Caco-2 (cell line): Measurements from ENCODE around the gene HS6ST2. TPM values are rescaled to one million over a fixed set of nuclear protein-coding genes. Genes with fewer than 3 reads are reported as not detected.

Experiments
- BruUV-seq: library from RNA; stranded (reverse); fragments of 400-500 nt; replicated peaks from 2 replicates; lab custom pipeline; 2021; lab: Mats Ljungman, UMichigan
- CTCF ChIA-PET: fragments of 300-600 bp; sonication (Branson Sonifier 250); formaldehyde crosslinking; loops from one replicate; lab custom pipeline; 2022; ENCODE audit warnings: antibody characterized with exemption; lab: Charles Lee
- POLR2A ChIA-PET: fragments of 300-600 bp; sonication (Branson Sonifier 250); formaldehyde crosslinking; loops from one replicate; lab custom pipeline; 2022; ENCODE audit warnings: antibody characterized with exemption; lab: Charles Lee
- DNase-seq, 2 experiments: peaks; one replicate each; pipeline versions ENCODE4 v3.0.0 to v3.0.0-alpha.2; 2020 to 2022
- H3K27me3 ChIP-seq: replicated peaks from 2 replicates; pipeline ENCODE4 v1.6.0; 2011; ENCODE audit warnings: low read length; ENCODE audit not compliant: control insufficient read depth, insufficient read depth
- H3K36me3 ChIP-seq: 2 replicates; pipeline ENCODE4 v1.5.1; 2011; ENCODE audit warnings: low read length; ENCODE audit not compliant: control insufficient read depth, insufficient read depth
- H3K4me1 ChIP-seq: fragments of 250-450 bp; sonication (Bioruptor Pico); 2 replicates; pipeline ENCODE4 v1.5.1; 2020; ENCODE audit warnings: mild to moderate bottlenecking
- H3K4me3 ChIP-seq: 2 replicates; pipeline ENCODE4 v1.5.1; 2011; ENCODE audit warnings: low read depth, mild to moderate bottlenecking, control low read depth, low read length
- H3K9me3 ChIP-seq: fragments of 250-450 bp; sonication (Bioruptor Pico); 2 replicates; pipeline ENCODE4 v1.5.1; 2020; ENCODE audit warnings: mild to moderate bottlenecking, moderate library complexity
- H3K27ac Mint-ChIP-seq: one replicate; pipeline ENCODE4 v1.8.0; 2022; ENCODE audit warnings: mixed read lengths; ENCODE audit not compliant: unreplicated experiment
- H3K27me3 Mint-ChIP-seq: one replicate; pipeline ENCODE4 v1.8.0; 2022; ENCODE audit warnings: mixed read lengths; ENCODE audit not compliant: insufficient read depth, unreplicated experiment
- H3K36me3 Mint-ChIP-seq: one replicate; pipeline ENCODE4 v1.8.0; 2022; ENCODE audit warnings: mild to moderate bottlenecking, mixed read lengths; ENCODE audit not compliant: insufficient read depth, unreplicated experiment
- H3K4me1 Mint-ChIP-seq: one replicate; pipeline ENCODE4 v1.8.0; 2022; ENCODE audit warnings: low read depth, mixed read lengths; ENCODE audit not compliant: unreplicated experiment
- H3K4me3 Mint-ChIP-seq: one replicate; pipeline ENCODE4 v1.8.0; 2022; ENCODE audit warnings: mild to moderate bottlenecking, moderate library complexity, mixed read lengths; ENCODE audit not compliant: unreplicated experiment
- H3K9me3 Mint-ChIP-seq: one replicate; pipeline ENCODE4 v1.8.0; 2022; ENCODE audit warnings: mixed read lengths; ENCODE audit not compliant: unreplicated experiment
- intact Hi-C: fragments of 100-400 bp; cut with micrococcal nuclease; formaldehyde crosslinking; loops from one replicate; pipeline ENCODE4 v1.10.0; 2022; ENCODE audit not compliant: unreplicated experiment
- total RNA-seq: library from RNA; stranded (reverse); gene quantifications from 2 replicates; pipeline ENCODE4 v1.2.3, GENCODE V29; 2022
- TF ChIP-seq, protein P1 (sequence below), 2 experiments: fragments of 200-600 bp in 1 of 2; IDR thresholded peaks; 1 replicate in 1 of 2; 2 replicates in 1 of 2; pipeline versions ENCODE4 v1.5.1 to v1.8.0; 2011 to 2022; ENCODE audit warnings: antibody characterized with exemption in 1 of 2, control low read depth in 1 of 2, inconsistent platforms in 1 of 2, low read depth in 1 of 2, low read length in 1 of 2, mild to moderate bottlenecking in 1 of 2, moderate library complexity in 1 of 2; ENCODE audit not compliant: insufficient read depth in 1 of 2, severe bottlenecking in 1 of 2, unreplicated experiment in 1 of 2

The HS6ST2 gene
- total RNA-seq, 1 experiment from 2014 or later: 34.9 TPM

DNA sequence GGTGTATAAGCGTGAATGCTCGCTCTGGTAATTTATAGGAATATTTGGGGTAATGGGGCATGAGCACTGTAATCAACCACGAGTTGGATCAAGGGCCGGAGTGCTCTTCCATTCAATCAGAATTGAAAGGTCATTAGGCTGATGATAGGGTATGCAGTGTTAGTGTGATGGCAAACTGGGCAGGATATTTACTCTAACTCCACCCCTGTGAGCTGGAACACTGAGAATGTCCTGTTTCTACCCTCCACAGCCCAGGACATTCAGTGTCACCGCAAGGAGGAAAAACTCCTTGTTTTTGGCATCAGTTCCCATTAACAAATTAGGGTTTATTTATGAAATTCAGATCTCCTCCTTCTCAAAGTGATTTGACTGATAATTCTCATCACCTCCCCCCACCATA lies 137.8 kb downstream of the HS6ST2 start:
- intact Hi-C loops: no loop called here
- Mint-ChIP-seq H3K27ac (no peak overlapping the region), H3K4me3 (no peak overlapping the region), H3K4me1 (no peaks in the 10 kb centered on the region), H3K36me3 (no peaks in the 10 kb centered on the region), H3K9me3 (no peaks in the 10 kb centered on the region), H3K27me3 (no peaks in the 10 kb centered on the region)
- no peak for DNase-seq
- no peaks in the 10 kb centered on the region for H3K4me1 ChIP-seq
- TF ChIP-seq, protein P1, sequence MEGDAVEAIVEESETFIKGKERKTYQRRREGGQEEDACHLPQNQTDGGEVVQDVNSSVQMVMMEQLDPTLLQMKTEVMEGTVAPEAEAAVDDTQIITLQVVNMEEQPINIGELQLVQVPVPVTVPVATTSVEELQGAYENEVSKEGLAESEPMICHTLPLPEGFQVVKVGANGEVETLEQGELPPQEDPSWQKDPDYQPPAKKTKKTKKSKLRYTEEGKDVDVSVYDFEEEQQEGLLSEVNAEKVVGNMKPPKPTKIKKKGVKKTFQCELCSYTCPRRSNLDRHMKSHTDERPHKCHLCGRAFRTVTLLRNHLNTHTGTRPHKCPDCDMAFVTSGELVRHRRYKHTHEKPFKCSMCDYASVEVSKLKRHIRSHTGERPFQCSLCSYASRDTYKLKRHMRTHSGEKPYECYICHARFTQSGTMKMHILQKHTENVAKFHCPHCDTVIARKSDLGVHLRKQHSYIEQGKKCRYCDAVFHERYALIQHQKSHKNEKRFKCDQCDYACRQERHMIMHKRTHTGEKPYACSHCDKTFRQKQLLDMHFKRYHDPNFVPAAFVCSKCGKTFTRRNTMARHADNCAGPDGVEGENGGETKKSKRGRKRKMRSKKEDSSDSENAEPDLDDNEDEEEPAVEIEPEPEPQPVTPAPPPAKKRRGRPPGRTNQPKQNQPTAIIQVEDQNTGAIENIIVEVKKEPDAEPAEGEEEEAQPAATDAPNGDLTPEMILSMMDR (IDR thresholded peaks at IDR 0.05; ENCODE audit: insufficient read depth in 1 of 2, low read depth in 1 of 2, low read length in 1 of 2, severe bottlenecking in 1 of 2, unreplicated experiment in 1 of 2): no peak
- H3K9me3 ChIP-seq: no peaks in the 10 kb centered on the region
- H3K27me3 ChIP-seq: no peaks in the 10 kb centered on the region
- H3K4me3 ChIP-seq: no peak overlapping the region
- no TSS peak for BruUV-seq
- ChIA-PET CTCF (no interaction called here), POLR2A (no interaction called here)
- H3K36me3 ChIP-seq: no peaks in the 10 kb centered on the region

DNA sequence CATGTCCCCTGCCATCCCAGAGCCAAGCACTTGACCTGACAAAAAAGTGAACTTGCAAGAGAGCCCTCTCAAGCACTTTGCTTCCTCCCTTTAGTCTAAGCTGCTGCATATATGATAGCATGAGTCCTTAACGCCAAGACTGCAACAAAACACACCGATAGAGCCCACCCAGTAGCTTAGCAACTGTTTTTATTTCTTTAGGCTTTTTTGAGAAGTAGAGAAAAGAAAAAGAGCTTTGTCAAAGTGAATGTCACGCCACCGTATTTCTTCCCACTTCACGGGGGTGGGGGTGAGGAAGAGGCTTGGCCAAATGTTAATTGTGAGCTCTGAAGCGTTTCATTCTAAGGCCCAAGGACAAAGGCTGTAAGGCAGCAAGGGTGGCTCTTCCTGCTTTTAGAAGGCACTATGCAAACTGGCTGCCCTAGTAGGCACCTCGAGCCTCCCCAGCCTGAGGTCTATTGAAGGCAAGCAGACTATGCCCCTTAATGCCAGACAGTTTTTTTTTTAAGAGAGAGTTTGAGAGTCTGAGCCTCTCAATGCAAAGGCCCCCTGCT lies 138.6 kb downstream of the HS6ST2 start:
- H3K4me1 ChIP-seq: no peaks in the 10 kb centered on the region
- H3K36me3 ChIP-seq: no peaks in the 10 kb centered on the region
- CTCF ChIA-PET: no interaction called here
- no peaks in the 10 kb centered on the region for H3K27me3 ChIP-seq
- no peak for DNase-seq
- POLR2A ChIA-PET: no interaction called here
- TF ChIP-seq, protein P1 (IDR thresholded peaks at IDR 0.05; ENCODE audit: insufficient read depth in 1 of 2, low read depth in 1 of 2, low read length in 1 of 2, severe bottlenecking in 1 of 2, unreplicated experiment in 1 of 2): no peak
- BruUV-seq: no TSS peak
- no peaks in the 10 kb centered on the region for H3K9me3 ChIP-seq
- no peaks in the 10 kb centered on the region for H3K9me3 Mint-ChIP-seq
- no peaks in the 10 kb centered on the region for H3K27me3 Mint-ChIP-seq
- intact Hi-C loops: no loop called here
- H3K4me1 Mint-ChIP-seq: no peaks in the 10 kb centered on the region
- no peak overlapping the region for H3K27ac Mint-ChIP-seq
- H3K4me3 Mint-ChIP-seq: no peak overlapping the region
- H3K4me3 ChIP-seq: no peak overlapping the region
- no peaks in the 10 kb centered on the region for H3K36me3 Mint-ChIP-seq

DNA sequence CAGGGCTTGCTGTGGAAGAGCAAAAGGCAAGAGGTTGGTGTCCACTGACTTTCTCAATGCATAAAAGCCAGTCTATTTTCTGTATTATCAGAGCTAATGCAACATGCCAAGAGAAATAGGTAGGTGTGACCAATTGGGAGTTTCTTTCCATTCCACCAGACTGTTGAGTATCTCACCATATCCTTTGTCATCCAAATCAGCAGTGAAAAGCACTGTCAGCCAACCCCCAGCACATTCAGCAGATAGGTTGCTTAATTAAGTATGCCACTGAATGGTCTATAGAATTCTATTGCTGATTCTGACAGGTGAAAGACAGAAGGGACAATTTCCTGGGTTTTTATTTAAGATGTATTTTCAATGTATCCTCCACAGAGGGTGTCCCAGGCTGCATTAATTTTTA lies 139.8 kb downstream of the HS6ST2 start:
- Mint-ChIP-seq H3K27me3 (no peaks in the 10 kb centered on the region), H3K36me3 (no peaks in the 10 kb centered on the region), H3K27ac (no peak overlapping the region), H3K9me3 (no peaks in the 10 kb centered on the region), H3K4me1 (no peaks in the 10 kb centered on the region), H3K4me3 (no peak overlapping the region)
- TF ChIP-seq, protein P1 (IDR thresholded peaks at IDR 0.05; ENCODE audit: insufficient read depth in 1 of 2, low read depth in 1 of 2, low read length in 1 of 2, severe bottlenecking in 1 of 2, unreplicated experiment in 1 of 2): no peak
- Histone ChIP-seq H3K36me3 (no peaks in the 10 kb centered on the region), H3K4me1 (no peaks in the 10 kb centered on the region), H3K9me3 (no peaks in the 10 kb centered on the region), H3K27me3 (no peaks in the 10 kb centered on the region), H3K4me3 (no peak overlapping the region)
- ChIA-PET CTCF (no interaction called here), POLR2A (no interaction called here)
- no TSS peak for BruUV-seq
- intact Hi-C loops: no loop called here
- DNase-seq: no peak
